Activated CD8-positive, alpha-beta memory T cell treated with anti-CD3 and anti-CD28 coated beads, Interleukin-2, amount 50 U/mL, for 24 hours (primary cell): ENCODE data around the gene TRIM71.

ENCODE experiments used
- DNase-seq: peaks from one replicate; pipeline ENCODE4 v3.0.0-alpha.2; 2020; ENCODE audit errors: extremely low read depth

TRIM71 gene

GRCh38 chr3:32866533-32866932 is 48.7 kb downstream of the TRIM71 start:
- DNase-seq: no peak

GRCh38 chr3:32867954-32868353 is 50.2 kb downstream of the TRIM71 start:
- DNase-seq: no peak

- no peak for DNase-seq
Observed at GRCh38 chr3:32868719-32869512, 51.1 kb downstream of the TRIM71 start.

DNA sequence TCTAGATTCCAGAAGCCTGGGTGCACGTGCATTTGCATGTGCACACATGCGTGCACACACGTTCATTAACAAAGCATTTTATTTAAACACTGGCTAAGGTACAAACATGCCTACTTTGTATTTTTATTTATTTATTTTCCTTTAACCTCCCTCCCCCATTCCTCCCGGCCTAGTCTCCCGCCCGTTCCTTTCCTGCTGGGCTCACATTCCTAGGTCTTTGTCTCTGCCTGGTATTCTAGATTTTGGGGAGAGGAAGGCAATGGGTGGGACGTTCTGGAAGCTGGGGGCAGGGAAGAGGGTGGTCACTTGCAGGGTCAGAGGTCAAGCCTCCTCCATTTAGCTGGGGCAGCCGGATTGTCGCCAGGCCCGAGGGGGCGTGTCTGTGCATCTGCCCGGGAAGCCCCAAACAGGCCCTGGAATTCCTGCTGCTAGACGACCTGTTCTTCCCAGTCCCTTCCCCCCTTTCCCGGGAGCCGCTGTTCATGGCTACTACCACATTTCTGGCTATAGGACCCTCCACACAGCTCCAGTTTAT is 51.8 kb downstream of the TRIM71 start:
- DNase-seq: no peak

DNA sequence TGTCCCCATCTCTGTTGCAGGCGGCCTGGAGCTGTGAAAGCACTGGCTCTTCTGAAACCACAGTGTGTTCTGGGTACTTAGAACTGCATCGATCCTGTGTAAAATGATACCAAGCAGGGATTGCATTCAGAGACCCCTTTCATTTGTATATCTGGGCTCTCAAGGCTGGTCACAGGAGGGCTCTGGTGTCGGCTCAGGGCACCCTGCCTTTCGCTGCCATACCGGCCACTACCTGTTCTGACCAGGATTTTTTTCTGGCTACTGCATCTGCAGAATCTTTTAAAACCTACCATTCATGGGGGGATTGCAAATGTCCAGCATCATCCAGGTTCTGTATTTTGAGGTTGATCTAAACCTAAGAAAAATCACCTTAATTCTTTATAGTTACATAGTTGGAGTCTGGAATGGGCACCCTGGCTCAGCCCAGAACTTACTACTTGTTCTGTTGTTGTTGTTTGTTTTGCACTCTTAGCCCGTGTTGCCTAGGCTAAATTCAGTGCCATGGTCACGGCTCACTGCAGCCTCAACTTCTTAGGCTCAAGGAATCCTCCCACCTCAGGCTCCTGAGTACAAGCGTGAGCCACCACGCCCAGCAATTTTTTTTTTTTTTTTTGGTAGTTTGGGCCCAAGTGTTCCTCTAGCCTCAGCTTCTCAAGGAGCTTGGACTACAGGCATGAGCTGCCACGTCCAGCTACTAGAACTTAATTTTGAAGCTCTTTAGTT is 52.7 kb downstream of the TRIM71 start:
- no peak for DNase-seq

DNA sequence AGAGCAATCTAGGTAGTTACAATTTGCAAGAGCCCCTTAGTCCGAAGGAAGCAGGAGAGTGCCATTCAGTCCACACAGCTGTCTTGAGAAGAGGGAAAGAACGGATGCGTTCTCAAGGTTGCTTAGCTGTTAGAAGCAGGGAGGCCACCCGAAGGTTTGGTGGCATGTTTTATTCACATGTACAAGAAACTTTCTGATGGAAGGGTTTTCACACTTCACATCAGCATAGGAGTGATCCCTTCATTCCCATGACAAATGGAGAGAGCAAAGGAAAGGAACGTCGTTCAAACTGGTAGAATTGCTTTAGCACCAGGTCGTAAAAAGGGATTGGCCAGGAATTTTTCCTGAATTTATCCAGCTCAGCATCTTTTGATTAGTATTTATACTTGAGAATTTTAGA is 53.5 kb downstream of the TRIM71 start:
- no peak for DNase-seq

DNA sequence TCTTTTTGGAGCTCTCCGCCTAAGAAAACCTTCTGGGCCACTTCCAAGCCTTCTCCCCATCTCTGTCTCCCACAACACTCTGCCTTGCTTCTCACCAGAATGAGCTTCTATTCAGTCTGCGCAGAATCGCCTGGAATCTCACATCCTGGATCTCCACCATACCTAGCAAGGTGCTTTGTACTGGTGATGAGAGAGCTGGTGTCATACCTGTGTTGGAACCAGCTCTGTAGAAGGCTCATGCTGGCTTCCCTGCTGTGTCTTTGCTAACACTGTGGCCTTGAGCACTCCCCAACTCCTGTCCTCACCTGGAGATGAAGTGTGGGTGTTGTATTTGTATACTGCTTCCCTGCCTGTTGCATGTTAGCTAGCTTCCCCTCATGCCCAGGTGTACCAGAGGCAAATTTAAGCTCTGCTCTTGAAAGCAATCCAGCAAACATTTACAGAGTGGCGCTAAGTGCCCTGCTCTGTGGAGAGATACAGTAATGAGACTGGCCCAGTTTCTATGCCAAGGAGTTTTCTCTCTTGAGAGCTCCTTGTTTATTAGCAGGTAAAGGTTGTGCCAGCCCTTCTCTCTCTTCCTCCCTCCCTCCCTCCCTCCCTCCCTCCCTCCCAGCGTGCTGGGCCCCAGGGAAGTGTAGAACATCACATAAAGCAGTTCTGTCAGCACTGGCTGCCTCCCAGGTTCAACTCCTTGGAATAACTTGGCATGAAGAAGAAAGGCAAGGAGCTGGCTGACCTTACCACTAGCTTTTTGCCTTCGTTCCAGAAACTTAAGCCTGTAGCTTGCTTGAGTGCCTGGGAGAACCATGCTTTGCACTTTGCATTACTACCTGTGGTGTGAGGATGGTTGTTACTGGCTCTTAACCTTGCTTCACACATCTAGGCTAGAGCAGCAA is 54.9 kb downstream of the TRIM71 start:
- no peak for DNase-seq

DNA sequence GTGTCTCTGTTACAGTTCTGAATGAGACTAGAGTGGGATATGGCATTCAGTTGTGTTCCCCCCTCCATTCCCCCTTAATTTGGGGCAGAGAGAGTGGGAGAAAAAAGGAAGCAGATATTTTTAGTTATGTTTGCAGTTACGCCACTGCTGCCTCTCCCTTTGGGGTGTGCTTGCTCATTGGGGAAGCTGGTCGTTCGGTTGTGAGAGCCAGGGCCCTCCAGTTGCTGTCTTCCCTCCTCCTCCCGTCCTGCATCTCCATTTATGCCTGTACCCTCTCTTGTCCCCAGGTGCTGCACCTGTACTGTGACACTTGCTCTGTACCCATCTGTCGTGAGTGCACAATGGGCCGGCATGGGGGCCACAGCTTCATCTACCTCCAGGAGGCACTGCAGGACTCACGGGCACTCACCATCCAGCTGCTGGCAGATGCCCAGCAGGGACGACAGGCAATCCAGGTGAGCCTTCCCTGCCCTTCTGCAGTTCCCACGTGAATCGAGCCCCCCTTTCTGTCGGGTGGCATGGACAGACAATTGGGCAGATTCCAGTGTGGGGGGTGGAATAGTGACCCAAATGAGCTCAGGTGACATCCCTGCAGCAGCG is 55.8 kb downstream of the TRIM71 start:
- no peak for DNase-seq

GRCh38 chr3:32876920-32877319 is 59.1 kb downstream of the TRIM71 start:
- DNase-seq: no peak

GRCh38 chr3:32877598-32877997 is 59.8 kb downstream of the TRIM71 start:
- DNase-seq: no peak

DNA sequence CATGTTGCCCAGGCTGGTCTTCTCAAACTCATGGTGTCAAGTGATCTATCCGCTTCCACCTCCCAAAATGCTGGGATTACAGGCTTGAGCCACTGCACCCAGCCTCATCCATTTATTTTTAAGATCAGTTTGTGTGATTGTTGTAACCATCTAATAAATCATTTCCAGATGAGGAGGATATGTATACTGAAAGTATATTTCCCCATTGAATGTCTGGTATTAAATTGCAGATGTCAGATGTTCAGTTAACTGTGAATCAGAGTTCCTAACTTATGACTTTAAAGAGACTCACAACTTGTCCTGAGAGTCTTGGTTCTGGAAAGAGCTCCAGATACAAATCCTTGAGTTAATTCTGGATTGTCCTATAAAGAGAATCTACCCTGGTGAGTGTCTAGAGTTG is 62.4 kb downstream of the TRIM71 start:
- DNase-seq: no peak

GRCh38 chr3:32881624-32882023 is 63.8 kb downstream of the TRIM71 start:
- no peak for DNase-seq

DNA sequence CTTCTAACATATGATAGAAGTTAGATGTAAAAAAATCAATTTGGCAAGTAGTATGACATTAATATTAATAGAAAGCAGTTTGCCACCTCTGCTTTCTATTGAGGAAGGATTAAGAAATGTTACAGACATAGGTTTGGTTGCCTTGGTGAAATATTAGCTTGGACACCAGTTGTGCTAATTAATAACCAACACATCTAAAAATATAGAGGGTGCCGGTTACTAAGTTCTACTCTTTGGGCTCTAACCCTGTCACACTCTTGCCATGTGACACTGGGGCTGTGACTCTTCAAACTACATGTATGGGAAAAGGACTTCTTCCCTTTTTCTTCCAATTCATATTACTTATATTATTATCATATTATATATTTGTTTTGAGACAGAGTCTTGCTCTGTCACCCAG is 64.4 kb downstream of the TRIM71 start:
- no peak for DNase-seq

DNA sequence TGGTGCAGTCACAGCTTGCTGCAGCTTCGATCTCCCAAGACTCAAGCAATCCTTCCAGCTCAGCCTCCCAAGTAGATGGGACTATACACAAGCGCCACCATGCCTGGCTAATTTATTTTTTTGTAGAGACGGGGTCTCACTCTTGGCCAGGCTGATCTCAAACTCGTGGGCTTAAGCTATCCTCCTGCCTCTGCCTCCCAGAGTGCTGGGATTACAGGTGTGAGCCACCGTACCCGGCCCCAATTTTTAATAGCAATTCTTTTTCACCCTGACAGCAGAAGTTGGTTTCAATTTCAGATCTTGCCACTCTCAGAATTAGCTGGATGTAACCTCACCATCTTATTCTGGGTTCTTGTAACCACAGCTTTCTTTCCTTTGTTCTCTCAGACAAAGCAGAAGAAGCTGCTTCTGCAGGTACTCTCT is 64.8 kb downstream of the TRIM71 start:
- DNase-seq: no peak

- no peak for DNase-seq
Observed at GRCh38 chr3:32883817-32884216, 66.0 kb downstream of the TRIM71 start.

- DNase-seq: no peak
Observed at GRCh38 chr3:32884591-32884990, 66.8 kb downstream of the TRIM71 start.

GRCh38 chr3:32885283-32885901 is 67.6 kb downstream of the TRIM71 start:
- DNase-seq: no peak

- no peak for DNase-seq
Observed at GRCh38 chr3:32886296-32886695, 68.5 kb downstream of the TRIM71 start.

- no peak for DNase-seq
Observed at GRCh38 chr3:32886911-32887310, 69.1 kb downstream of the TRIM71 start.

- DNase-seq: no peak
Observed at GRCh38 chr3:32888739-32889138, 70.9 kb downstream of the TRIM71 start.
